Measurements from ENCODE around the gene PANX2. TPM values are rescaled to one million over a fixed set of nuclear protein-coding genes. Genes with fewer than 3 reads are reported as not detected.

The PANX2 gene
- total and polyA plus RNA-seq, 4 donors, result 0.39 to 14.8 (median 1.5) TPM

DNA sequence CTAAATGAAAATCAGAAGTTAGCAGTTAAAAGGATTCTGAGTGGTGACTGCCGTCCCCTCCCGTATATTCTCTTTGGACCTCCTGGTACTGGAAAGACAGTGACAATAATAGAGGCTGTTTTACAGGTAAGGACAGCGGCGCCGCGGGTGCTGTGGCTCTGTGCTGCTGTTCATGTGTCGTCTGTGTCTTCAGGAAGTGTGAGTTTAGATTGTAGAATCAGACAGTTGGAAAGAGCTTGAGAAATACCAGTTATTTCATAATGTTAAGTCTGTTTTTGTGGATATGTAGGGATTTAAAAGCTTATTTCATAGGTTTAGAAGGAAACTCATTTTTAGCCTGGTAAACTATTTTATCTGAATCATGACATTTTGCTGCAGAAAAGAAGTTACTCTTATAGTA lies 27.4 kb upstream of the PANX2 start:
- no peak overlapping the region for H3K27ac ChIP-seq (ENCODE audit: low read depth in 1 of 2, low read length in 2 of 2)
- peaks cover 9 to 51% (median 46%) of the 10 kb centered on the region in 4 donors for H3K4me1 ChIP-seq (ENCODE audit: control insufficient read depth in 4 of 4, insufficient read depth in 4 of 4, low read length in 3 of 4)
- no peak overlapping the region for H3K4me3 ChIP-seq (ENCODE audit: low read depth in 1 of 3, low read length in 3 of 3)
- WGBS, result 89% methylated on average over 7 of the region's 7 CpGs
- no peak for TF ChIP-seq FOXA2 (IDR thresholded peaks at IDR 0.05)
- no peak for TF ChIP-seq HNF4G (IDR thresholded peaks at IDR 0.05)
- no peak for TF ChIP-seq FOXA1 (IDR thresholded peaks at IDR 0.05)
- TF ChIP-seq, protein P1, sequence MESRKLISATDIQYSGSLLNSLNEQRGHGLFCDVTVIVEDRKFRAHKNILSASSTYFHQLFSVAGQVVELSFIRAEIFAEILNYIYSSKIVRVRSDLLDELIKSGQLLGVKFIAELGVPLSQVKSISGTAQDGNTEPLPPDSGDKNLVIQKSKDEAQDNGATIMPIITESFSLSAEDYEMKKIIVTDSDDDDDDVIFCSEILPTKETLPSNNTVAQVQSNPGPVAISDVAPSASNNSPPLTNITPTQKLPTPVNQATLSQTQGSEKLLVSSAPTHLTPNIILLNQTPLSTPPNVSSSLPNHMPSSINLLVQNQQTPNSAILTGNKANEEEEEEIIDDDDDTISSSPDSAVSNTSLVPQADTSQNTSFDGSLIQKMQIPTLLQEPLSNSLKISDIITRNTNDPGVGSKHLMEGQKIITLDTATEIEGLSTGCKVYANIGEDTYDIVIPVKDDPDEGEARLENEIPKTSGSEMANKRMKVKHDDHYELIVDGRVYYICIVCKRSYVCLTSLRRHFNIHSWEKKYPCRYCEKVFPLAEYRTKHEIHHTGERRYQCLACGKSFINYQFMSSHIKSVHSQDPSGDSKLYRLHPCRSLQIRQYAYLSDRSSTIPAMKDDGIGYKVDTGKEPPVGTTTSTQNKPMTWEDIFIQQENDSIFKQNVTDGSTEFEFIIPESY (IDR thresholded peaks at IDR 0.05), result no peak
- TF ChIP-seq TAF1 (conservative IDR thresholded peaks at IDR 0.05), result no peak
- TF ChIP-seq, protein P2, sequence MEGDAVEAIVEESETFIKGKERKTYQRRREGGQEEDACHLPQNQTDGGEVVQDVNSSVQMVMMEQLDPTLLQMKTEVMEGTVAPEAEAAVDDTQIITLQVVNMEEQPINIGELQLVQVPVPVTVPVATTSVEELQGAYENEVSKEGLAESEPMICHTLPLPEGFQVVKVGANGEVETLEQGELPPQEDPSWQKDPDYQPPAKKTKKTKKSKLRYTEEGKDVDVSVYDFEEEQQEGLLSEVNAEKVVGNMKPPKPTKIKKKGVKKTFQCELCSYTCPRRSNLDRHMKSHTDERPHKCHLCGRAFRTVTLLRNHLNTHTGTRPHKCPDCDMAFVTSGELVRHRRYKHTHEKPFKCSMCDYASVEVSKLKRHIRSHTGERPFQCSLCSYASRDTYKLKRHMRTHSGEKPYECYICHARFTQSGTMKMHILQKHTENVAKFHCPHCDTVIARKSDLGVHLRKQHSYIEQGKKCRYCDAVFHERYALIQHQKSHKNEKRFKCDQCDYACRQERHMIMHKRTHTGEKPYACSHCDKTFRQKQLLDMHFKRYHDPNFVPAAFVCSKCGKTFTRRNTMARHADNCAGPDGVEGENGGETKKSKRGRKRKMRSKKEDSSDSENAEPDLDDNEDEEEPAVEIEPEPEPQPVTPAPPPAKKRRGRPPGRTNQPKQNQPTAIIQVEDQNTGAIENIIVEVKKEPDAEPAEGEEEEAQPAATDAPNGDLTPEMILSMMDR (IDR thresholded peaks at IDR 0.05; ENCODE audit: low read depth, low read length, missing input control), result no peak
- TF ChIP-seq JUND (IDR thresholded peaks at IDR 0.05), result no peak
- no peak for TF ChIP-seq HNF4A (conservative IDR thresholded peaks at IDR 0.05)
- no peak for TF ChIP-seq RXRA (IDR thresholded peaks at IDR 0.05)
- TF ChIP-seq EGR1 (IDR thresholded peaks at IDR 0.05; ENCODE audit: low read depth in 2 of 2), result no peak
- TF ChIP-seq, protein P3, sequence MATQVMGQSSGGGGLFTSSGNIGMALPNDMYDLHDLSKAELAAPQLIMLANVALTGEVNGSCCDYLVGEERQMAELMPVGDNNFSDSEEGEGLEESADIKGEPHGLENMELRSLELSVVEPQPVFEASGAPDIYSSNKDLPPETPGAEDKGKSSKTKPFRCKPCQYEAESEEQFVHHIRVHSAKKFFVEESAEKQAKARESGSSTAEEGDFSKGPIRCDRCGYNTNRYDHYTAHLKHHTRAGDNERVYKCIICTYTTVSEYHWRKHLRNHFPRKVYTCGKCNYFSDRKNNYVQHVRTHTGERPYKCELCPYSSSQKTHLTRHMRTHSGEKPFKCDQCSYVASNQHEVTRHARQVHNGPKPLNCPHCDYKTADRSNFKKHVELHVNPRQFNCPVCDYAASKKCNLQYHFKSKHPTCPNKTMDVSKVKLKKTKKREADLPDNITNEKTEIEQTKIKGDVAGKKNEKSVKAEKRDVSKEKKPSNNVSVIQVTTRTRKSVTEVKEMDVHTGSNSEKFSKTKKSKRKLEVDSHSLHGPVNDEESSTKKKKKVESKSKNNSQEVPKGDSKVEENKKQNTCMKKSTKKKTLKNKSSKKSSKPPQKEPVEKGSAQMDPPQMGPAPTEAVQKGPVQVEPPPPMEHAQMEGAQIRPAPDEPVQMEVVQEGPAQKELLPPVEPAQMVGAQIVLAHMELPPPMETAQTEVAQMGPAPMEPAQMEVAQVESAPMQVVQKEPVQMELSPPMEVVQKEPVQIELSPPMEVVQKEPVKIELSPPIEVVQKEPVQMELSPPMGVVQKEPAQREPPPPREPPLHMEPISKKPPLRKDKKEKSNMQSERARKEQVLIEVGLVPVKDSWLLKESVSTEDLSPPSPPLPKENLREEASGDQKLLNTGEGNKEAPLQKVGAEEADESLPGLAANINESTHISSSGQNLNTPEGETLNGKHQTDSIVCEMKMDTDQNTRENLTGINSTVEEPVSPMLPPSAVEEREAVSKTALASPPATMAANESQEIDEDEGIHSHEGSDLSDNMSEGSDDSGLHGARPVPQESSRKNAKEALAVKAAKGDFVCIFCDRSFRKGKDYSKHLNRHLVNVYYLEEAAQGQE (IDR thresholded peaks at IDR 0.05), result no peak
- TF ChIP-seq GABPA (IDR thresholded peaks at IDR 0.05 in 1 of 2, conservative IDR thresholded peaks at IDR 0.05 in 1 of 2), result no peak
- TF ChIP-seq ATF3 (IDR thresholded peaks at IDR 0.05), result no peak
- no peak for TF ChIP-seq SP1 (IDR thresholded peaks at IDR 0.05)
- TF ChIP-seq RAD21 (IDR thresholded peaks at IDR 0.05), result no peak
- no peak for TF ChIP-seq NR2F2 (IDR thresholded peaks at IDR 0.05)
- no peak for TF ChIP-seq MAX (IDR thresholded peaks at IDR 0.05)
- H3K9me3 ChIP-seq (ENCODE audit: control insufficient read depth in 4 of 4, low read length in 3 of 4), result no peaks in the 10 kb centered on the region
- no peak for DNase-seq (ENCODE audit: low spot score)
- no peak overlapping the region for H3K9ac ChIP-seq (ENCODE audit: low read depth in 1 of 2, low read length in 2 of 2)
- H3K27me3 ChIP-seq (ENCODE audit: control insufficient read depth in 4 of 4, insufficient read depth in 4 of 4, low read length in 3 of 4), result no peaks in the 10 kb centered on the region
- H3K36me3 ChIP-seq (ENCODE audit: control insufficient read depth in 4 of 4, insufficient read depth in 3 of 4, low read depth in 1 of 4, low read length in 3 of 4), result no peaks in the 10 kb centered on the region
